Esophagus squamous epithelium (tissue), 4 donors: ENCODE measurements around the gene GPC1.

ENCODE experiments used
- POLR2A ChIP-seq, 4 donors: fragments of 450-650 bp; IDR thresholded peaks; one replicate each; pipeline ENCODE4 v1.6.1; 2017; ENCODE audit warnings: antibody characterized with exemption in 4 of 4, mild to moderate bottlenecking in 4 of 4, moderate library complexity in 3 of 4
- TF ChIP-seq, protein P1 (sequence below), 6 experiments: fragments of 450-650 bp in 4 of 6; fragments of 200-600 bp in 2 of 6; sonication (generic) in 2 of 6; IDR thresholded peaks; one replicate each; pipeline ENCODE4 v1.5.1; 2016 to 2019; ENCODE audit warnings: antibody characterized with exemption in 6 of 6, mild to moderate bottlenecking in 4 of 6, moderate library complexity in 4 of 6

DNA sequence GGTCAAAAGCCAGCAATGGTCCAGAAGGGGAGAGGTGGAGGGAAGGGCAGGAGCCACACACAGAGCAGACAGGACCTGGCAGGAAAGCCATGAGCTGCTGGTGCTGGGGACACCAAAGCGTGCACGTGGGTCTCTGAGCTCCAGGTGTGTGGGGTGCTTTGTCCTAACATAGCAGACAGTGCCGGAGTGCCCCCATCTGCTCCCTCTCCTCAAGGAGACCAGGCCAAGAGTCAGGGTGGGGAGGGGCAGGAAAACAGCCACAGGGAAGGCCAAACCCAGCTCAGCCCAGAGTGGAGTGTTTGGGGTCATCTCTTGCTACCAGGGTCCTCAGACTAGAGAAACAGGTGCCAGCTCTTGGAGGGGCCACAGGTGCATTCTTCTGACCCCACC, 4.2 kb upstream of the GPC1 start:
- TF ChIP-seq, protein P1, sequence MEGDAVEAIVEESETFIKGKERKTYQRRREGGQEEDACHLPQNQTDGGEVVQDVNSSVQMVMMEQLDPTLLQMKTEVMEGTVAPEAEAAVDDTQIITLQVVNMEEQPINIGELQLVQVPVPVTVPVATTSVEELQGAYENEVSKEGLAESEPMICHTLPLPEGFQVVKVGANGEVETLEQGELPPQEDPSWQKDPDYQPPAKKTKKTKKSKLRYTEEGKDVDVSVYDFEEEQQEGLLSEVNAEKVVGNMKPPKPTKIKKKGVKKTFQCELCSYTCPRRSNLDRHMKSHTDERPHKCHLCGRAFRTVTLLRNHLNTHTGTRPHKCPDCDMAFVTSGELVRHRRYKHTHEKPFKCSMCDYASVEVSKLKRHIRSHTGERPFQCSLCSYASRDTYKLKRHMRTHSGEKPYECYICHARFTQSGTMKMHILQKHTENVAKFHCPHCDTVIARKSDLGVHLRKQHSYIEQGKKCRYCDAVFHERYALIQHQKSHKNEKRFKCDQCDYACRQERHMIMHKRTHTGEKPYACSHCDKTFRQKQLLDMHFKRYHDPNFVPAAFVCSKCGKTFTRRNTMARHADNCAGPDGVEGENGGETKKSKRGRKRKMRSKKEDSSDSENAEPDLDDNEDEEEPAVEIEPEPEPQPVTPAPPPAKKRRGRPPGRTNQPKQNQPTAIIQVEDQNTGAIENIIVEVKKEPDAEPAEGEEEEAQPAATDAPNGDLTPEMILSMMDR (IDR thresholded peaks at IDR 0.05) = no peak
- no peak for TF ChIP-seq POLR2A (IDR thresholded peaks at IDR 0.05)
